Measurements from ENCODE around the gene GZMB.

DNA sequence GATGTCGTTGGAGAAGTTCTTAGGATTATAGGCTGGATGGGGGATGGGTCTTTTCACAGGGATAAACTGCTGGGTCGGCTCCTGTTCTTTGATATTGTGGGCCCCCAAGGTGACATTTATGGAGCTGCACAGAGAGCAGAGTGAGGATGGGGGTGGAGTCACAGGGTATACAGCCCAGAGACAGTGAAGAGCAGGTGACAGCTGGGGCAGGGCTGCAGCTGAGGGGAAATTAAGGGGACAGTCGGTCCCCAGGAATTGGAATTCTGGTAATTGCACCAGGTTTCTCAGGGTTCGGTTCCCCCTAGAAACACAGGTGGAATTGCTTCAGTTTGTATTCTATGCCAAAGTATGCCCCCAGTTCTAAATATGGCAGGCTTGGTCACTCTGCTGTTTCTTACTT lies 1.7 kb downstream of the GZMB start:
- no peak for TF ChIP-seq POLR2AphosphoS5 (IDR thresholded peaks at IDR 0.05; ENCODE audit: low read depth, low read length)
- TF ChIP-seq, protein P1, sequence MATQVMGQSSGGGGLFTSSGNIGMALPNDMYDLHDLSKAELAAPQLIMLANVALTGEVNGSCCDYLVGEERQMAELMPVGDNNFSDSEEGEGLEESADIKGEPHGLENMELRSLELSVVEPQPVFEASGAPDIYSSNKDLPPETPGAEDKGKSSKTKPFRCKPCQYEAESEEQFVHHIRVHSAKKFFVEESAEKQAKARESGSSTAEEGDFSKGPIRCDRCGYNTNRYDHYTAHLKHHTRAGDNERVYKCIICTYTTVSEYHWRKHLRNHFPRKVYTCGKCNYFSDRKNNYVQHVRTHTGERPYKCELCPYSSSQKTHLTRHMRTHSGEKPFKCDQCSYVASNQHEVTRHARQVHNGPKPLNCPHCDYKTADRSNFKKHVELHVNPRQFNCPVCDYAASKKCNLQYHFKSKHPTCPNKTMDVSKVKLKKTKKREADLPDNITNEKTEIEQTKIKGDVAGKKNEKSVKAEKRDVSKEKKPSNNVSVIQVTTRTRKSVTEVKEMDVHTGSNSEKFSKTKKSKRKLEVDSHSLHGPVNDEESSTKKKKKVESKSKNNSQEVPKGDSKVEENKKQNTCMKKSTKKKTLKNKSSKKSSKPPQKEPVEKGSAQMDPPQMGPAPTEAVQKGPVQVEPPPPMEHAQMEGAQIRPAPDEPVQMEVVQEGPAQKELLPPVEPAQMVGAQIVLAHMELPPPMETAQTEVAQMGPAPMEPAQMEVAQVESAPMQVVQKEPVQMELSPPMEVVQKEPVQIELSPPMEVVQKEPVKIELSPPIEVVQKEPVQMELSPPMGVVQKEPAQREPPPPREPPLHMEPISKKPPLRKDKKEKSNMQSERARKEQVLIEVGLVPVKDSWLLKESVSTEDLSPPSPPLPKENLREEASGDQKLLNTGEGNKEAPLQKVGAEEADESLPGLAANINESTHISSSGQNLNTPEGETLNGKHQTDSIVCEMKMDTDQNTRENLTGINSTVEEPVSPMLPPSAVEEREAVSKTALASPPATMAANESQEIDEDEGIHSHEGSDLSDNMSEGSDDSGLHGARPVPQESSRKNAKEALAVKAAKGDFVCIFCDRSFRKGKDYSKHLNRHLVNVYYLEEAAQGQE (IDR thresholded peaks at IDR 0.05; ENCODE audit: insufficient read depth in 1 of 2, low read depth in 2 of 2, low read length in 2 of 2): no peak

Measured in PFSK-1 (cell line).